PFSK-1 (cell line): ENCODE measurements around the gene CLCN7.

Experiments used
- POLR2AphosphoS5 ChIP-seq: IDR thresholded peaks from 2 replicates; pipeline ENCODE4 v1.6.1; 2012; ENCODE audit warnings: low read depth, mild to moderate bottlenecking, control low read depth, low read length, moderate library complexity
- SIN3A ChIP-seq: IDR thresholded peaks from 2 replicates; pipeline ENCODE4 v1.6.1; 2012; ENCODE audit warnings: mild to moderate bottlenecking, low read length, moderate library complexity, borderline replicate concordance; ENCODE audit not compliant: insufficient read depth
- TF ChIP-seq, protein P1 (sequence below), 2 experiments: IDR thresholded peaks; 2 replicates each; pipeline versions ENCODE4 v1.6.1 to v1.8.0; 2011 to 2012; ENCODE audit warnings: low read depth in 2 of 2, low read length in 2 of 2, control low read depth in 1 of 2, inconsistent platforms in 1 of 2, mild to moderate bottlenecking in 1 of 2, moderate library complexity in 1 of 2; ENCODE audit not compliant: insufficient read depth in 1 of 2

DNA sequence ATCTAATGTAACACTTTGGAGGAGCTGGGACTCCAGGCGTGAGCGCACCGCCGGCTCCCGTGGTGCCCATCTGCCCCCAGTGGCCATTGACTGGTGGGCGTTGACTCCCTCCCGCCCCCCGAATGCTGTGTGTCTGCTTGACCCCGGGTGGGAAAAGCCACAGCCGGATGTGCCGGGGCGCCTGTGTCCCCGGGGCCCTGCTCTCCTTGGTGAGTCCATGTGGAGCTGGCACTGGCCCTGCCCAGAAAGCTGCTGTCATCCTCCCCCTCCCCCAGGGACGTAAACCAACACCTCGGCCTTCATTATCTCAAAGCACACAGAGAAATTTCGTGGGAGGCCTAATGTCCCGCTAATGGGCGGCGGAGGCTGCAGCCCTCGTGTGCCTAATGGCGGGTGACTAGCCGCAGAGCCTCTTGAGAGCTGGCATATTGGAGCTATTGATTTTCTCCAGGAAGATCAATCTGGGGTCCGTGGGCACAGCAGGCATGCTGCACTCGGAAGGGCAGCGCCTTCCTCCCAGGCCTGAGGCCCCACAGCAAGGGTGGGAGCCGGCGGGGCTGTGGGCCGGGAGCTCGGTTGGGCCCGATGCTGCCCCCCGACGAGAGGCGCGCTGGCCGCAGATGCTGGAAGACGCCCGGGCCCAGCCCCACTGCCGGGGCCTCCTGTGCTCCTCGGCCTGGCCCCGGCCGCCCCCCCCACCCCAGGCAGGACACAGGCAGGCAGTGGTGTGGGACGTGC lies 47.9 kb downstream of the CLCN7 start:
- TF ChIP-seq POLR2AphosphoS5 (no peak), SIN3A (no peak)
- TF ChIP-seq, protein P1, sequence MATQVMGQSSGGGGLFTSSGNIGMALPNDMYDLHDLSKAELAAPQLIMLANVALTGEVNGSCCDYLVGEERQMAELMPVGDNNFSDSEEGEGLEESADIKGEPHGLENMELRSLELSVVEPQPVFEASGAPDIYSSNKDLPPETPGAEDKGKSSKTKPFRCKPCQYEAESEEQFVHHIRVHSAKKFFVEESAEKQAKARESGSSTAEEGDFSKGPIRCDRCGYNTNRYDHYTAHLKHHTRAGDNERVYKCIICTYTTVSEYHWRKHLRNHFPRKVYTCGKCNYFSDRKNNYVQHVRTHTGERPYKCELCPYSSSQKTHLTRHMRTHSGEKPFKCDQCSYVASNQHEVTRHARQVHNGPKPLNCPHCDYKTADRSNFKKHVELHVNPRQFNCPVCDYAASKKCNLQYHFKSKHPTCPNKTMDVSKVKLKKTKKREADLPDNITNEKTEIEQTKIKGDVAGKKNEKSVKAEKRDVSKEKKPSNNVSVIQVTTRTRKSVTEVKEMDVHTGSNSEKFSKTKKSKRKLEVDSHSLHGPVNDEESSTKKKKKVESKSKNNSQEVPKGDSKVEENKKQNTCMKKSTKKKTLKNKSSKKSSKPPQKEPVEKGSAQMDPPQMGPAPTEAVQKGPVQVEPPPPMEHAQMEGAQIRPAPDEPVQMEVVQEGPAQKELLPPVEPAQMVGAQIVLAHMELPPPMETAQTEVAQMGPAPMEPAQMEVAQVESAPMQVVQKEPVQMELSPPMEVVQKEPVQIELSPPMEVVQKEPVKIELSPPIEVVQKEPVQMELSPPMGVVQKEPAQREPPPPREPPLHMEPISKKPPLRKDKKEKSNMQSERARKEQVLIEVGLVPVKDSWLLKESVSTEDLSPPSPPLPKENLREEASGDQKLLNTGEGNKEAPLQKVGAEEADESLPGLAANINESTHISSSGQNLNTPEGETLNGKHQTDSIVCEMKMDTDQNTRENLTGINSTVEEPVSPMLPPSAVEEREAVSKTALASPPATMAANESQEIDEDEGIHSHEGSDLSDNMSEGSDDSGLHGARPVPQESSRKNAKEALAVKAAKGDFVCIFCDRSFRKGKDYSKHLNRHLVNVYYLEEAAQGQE (IDR thresholded peaks at IDR 0.05; ENCODE audit: insufficient read depth in 1 of 2, low read depth in 2 of 2, low read length in 2 of 2): no peak
